CD4-positive, alpha-beta T cell treated with Interleukin-12 subunit alpha and Interleukin-12 subunit beta, for 1 hour (primary cell): ENCODE results near the gene CCBE1.

Experiments
- DNase-seq: peaks from one replicate; pipeline ENCODE4 v3.0.0-alpha.2; 2020

Gene CCBE1

GRCh38 chr18:59565957-59566356 is 131.3 kb downstream of the CCBE1 start:
- DNase-seq: no peak

- no peak for DNase-seq
These were observed 132.7 kb downstream of the CCBE1 start for GRCh38 chr18:59564561-59564960.

- no peak for DNase-seq
These were observed 133.9 kb downstream of the CCBE1 start for GRCh38 chr18:59563176-59563785.

GRCh38 chr18:59562751-59563150 is 134.5 kb downstream of the CCBE1 start:
- no peak for DNase-seq

- DNase-seq: no peak
These were observed 135.6 kb downstream of the CCBE1 start for GRCh38 chr18:59561612-59562011.

GRCh38 chr18:59560556-59560955 is 136.7 kb downstream of the CCBE1 start:
- DNase-seq: no peak

- no peak for DNase-seq
These were observed 137.7 kb downstream of the CCBE1 start for GRCh38 chr18:59559528-59559927.

- DNase-seq: no peak
These were observed 141.1 kb downstream of the CCBE1 start for GRCh38 chr18:59555995-59556659.

GRCh38 chr18:59554796-59555335 is 142.4 kb downstream of the CCBE1 start:
- DNase-seq: no peak

- DNase-seq: no peak
These were observed 143.9 kb downstream of the CCBE1 start for GRCh38 chr18:59553273-59553870.

- DNase-seq: no peak
These were observed 145.2 kb downstream of the CCBE1 start for GRCh38 chr18:59551902-59552635.

- DNase-seq: no peak
These were observed 147.1 kb downstream of the CCBE1 start for GRCh38 chr18:59550174-59550516.

GRCh38 chr18:59549503-59550173 is 147.6 kb downstream of the CCBE1 start:
- no peak for DNase-seq

- no peak for DNase-seq
These were observed 149.5 kb downstream of the CCBE1 start for GRCh38 chr18:59547581-59548182.

GRCh38 chr18:59546188-59546587 is 151.0 kb downstream of the CCBE1 start:
- no peak for DNase-seq

- DNase-seq: no peak
These were observed 156.4 kb downstream of the CCBE1 start for GRCh38 chr18:59540780-59541179.

- DNase-seq: no peak
These were observed 156.9 kb downstream of the CCBE1 start for GRCh38 chr18:59540346-59540745.

GRCh38 chr18:59539108-59539507 is 158.1 kb downstream of the CCBE1 start:
- DNase-seq: no peak

- DNase-seq: no peak
These were observed 159.6 kb downstream of the CCBE1 start for GRCh38 chr18:59537579-59537978.

- DNase-seq: no peak
These were observed 161.1 kb downstream of the CCBE1 start for GRCh38 chr18:59536166-59536565.

GRCh38 chr18:59535055-59535454 is 162.2 kb downstream of the CCBE1 start:
- no peak for DNase-seq

- no peak for DNase-seq
These were observed 168.4 kb downstream of the CCBE1 start for GRCh38 chr18:59528866-59529265.
